ENCODE measurements around the gene COBL. TPM values are rescaled to one million over a fixed set of nuclear protein-coding genes. Genes with fewer than 3 reads are reported as not detected.

COBL gene
- total and polyA plus RNA-seq, 12 donors = 0.09 to 1.4 (median 0.53) TPM

DNA sequence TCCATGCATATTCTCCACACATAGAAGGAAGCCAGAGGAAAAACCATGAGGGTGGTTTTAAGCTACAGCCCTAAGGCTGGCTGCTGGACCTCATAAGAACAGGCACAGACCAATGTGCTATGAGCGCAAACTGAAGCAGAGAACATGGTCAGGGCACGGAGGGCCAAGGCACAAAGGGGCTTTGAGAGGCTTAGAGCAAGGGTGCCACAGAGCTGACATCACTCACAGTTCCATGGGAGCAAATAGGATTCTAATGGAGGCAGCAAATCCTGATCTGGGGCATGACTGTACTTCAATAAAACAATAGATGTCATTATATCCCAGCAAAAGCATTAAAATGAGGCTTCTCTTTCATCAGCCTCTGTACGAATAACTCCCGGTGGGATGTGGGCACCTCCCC is 162.4 kb downstream of the COBL start:
- WGBS, 4 donors = 80 to 94% (median 88%) methylated on average over 4 of the region's 4 CpGs
- Histone ChIP-seq H3K9me3 (replicated peaks in 1 of 3) (no peaks in the 10 kb centered on the region), H3K4me3 (no peak overlapping the region), H3K27me3 (no peaks in the 10 kb centered on the region), H3K4me1 (replicated peaks in 1 of 2) (no peaks in the 10 kb centered on the region), H3K27ac (no peak overlapping the region), H3K36me3 (replicated peaks in 1 of 2) (no peaks in the 10 kb centered on the region)
- TF ChIP-seq, protein P1, sequence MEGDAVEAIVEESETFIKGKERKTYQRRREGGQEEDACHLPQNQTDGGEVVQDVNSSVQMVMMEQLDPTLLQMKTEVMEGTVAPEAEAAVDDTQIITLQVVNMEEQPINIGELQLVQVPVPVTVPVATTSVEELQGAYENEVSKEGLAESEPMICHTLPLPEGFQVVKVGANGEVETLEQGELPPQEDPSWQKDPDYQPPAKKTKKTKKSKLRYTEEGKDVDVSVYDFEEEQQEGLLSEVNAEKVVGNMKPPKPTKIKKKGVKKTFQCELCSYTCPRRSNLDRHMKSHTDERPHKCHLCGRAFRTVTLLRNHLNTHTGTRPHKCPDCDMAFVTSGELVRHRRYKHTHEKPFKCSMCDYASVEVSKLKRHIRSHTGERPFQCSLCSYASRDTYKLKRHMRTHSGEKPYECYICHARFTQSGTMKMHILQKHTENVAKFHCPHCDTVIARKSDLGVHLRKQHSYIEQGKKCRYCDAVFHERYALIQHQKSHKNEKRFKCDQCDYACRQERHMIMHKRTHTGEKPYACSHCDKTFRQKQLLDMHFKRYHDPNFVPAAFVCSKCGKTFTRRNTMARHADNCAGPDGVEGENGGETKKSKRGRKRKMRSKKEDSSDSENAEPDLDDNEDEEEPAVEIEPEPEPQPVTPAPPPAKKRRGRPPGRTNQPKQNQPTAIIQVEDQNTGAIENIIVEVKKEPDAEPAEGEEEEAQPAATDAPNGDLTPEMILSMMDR (IDR thresholded peaks at IDR 0.05) = no peak
- TF ChIP-seq POLR2A (IDR thresholded peaks at IDR 0.05) = no peak
- intact Hi-C loops (cut with DNase I) = loop anchor here (10.0 kb wide), 3 partner anchors 679 to 999 kb away; no protein-coding TSS in a partner anchor
- DNase-seq = no peak

- Histone ChIP-seq H3K4me3 (no peak overlapping the region), H3K36me3 (replicated peaks in 1 of 2) (no peaks in the 10 kb centered on the region), H3K4me1 (replicated peaks in 1 of 2) (no peaks in the 10 kb centered on the region), H3K9me3 (replicated peaks in 1 of 3) (no peaks in the 10 kb centered on the region), H3K27ac (no peak overlapping the region), H3K27me3 (no peaks in the 10 kb centered on the region)
- intact Hi-C loops (cut with DNase I) = loop anchor here (10.0 kb wide), 3 partner anchors 678 to 998 kb away; no protein-coding TSS in a partner anchor
- no peak for DNase-seq
- 73 to 90% (median 80%) methylated on average over 4 of the region's 4 CpGs for WGBS, 4 donors
- TF ChIP-seq, protein P1 (IDR thresholded peaks at IDR 0.05) = no peak
- TF ChIP-seq POLR2A (IDR thresholded peaks at IDR 0.05) = no peak
Measured at GRCh38 chr7:51152706-51153200, 163.9 kb downstream of the COBL start.

DNA sequence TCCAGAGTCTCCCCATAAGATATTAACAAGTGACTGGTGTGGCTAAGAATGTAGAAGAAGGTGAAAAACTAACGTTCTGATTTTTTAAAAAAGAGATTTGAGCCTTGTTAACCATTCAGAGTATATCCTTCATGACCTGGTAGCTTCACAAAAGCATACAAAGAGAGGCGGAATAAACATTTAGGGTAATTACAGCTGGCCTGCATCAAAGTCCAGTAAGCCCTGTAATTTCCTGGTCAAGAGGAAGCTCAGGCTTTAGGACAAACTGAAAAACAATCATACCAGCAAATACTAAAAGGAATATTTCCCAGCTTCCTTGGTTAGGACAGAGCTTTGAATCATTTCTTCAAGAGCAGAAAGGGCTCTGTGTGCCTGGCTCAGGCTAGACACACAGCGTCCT is 165.2 kb downstream of the COBL start:
- H3K4me3 ChIP-seq = no peak overlapping the region
- intact Hi-C loops (cut with DNase I) = loop anchor here (10.0 kb wide), 3 partner anchors 677 to 997 kb away; no protein-coding TSS in a partner anchor
- WGBS, 4 donors = 44 to 72% (median 67%) methylated on average over 2 to 3 of the region's 3 CpGs
- TF ChIP-seq, protein P1 (IDR thresholded peaks at IDR 0.05) = no peak
- no peak for TF ChIP-seq POLR2A (IDR thresholded peaks at IDR 0.05)
- no peak for DNase-seq
- no peak overlapping the region for H3K27ac ChIP-seq
- no peaks in the 10 kb centered on the region for H3K9me3 ChIP-seq (replicated peaks in 1 of 3)
- no peaks in the 10 kb centered on the region for H3K27me3 ChIP-seq
- H3K4me1 ChIP-seq (replicated peaks in 1 of 2) = no peaks in the 10 kb centered on the region
- no peaks in the 10 kb centered on the region for H3K36me3 ChIP-seq (replicated peaks in 1 of 2)

DNA sequence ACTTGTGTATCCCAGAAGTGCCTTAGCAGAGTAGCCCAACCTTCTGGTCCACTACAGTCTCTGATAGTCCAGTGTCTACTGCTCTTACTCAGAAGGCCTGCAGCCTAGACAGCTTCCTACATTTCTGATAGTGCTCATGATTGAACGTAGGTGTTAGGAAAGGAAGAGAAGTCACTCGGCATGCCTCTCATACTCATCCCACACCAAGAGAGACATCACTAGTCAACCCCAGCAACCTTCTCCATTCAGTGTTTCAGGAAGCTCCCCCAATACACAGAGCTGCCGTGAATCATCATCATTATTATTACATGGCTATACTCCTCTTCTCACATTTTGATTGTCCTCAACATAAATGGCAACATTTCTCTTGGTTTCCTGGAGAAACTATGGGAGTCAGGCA is 166.4 kb downstream of the COBL start:
- TF ChIP-seq, protein P1 (IDR thresholded peaks at IDR 0.05) = no peak
- TF ChIP-seq POLR2A (IDR thresholded peaks at IDR 0.05) = no peak
- H3K4me1 ChIP-seq (replicated peaks in 1 of 2) = no peaks in the 10 kb centered on the region
- H3K4me3 ChIP-seq = no peak overlapping the region
- WGBS, 4 donors = 78 to 88% (median 82%) methylated on average over 3 of the region's 3 CpGs
- H3K27ac ChIP-seq = no peak overlapping the region
- intact Hi-C loops (cut with DNase I) = loop anchor here (10.0 kb wide), 3 partner anchors 675 to 995 kb away; no protein-coding TSS in a partner anchor
- DNase-seq = no peak
- H3K36me3 ChIP-seq (replicated peaks in 1 of 2) = no peaks in the 10 kb centered on the region
- H3K27me3 ChIP-seq = no peaks in the 10 kb centered on the region
- H3K9me3 ChIP-seq (replicated peaks in 1 of 3) = no peaks in the 10 kb centered on the region

All from adrenal gland (tissue), 12 donors.